Nephron (organoid): ENCODE data around the gene C1orf21.

Experiments
- H3K27ac Mint-ChIP-seq, 3 experiments: 2 replicates each; pipeline ENCODE4 v1.8.0; 2020; ENCODE audit warnings: mixed read lengths in 3 of 3, mild to moderate bottlenecking in 2 of 3, moderate library complexity in 1 of 3
- H3K27me3 Mint-ChIP-seq: 2 replicates; pipeline ENCODE4 v1.8.0; 2021; ENCODE audit warnings: low read depth, mild to moderate bottlenecking, moderate library complexity, mixed read lengths
- H3K36me3 Mint-ChIP-seq: 2 replicates; pipeline ENCODE4 v1.8.0; 2020; ENCODE audit warnings: low read depth, mixed read lengths
- H3K4me1 Mint-ChIP-seq: 2 replicates; pipeline ENCODE4 v1.8.0; 2020; ENCODE audit warnings: mixed read lengths
- H3K4me3 Mint-ChIP-seq, 3 experiments: 2 replicates each; pipeline ENCODE4 v1.8.0; 2020; ENCODE audit warnings: mild to moderate bottlenecking in 3 of 3, mixed read lengths in 3 of 3, moderate library complexity in 2 of 3
- H3K9me3 Mint-ChIP-seq: 2 replicates; pipeline ENCODE4 v1.8.0; 2020; ENCODE audit warnings: mixed read lengths
- CTCF ChIP-seq, 3 experiments: fragments of 200-600 bp; sonication (generic); IDR thresholded peaks; one replicate each; pipeline ENCODE4 v1.5.0; 2021; ENCODE audit warnings: antibody characterized with exemption in 3 of 3; ENCODE audit not compliant: unreplicated experiment in 3 of 3

C1orf21 gene

GRCh38 chr1:184545601-184546000, 158.8 kb downstream of the C1orf21 start:
- H3K27ac Mint-ChIP-seq = no peak overlapping the region

GRCh38 chr1:184552446-184552845, 165.6 kb downstream of the C1orf21 start:
- Mint-ChIP-seq H3K27me3 (no peaks in the 10 kb centered on the region), H3K36me3 (no peaks in the 10 kb centered on the region), H3K4me3 (no peak overlapping the region), H3K4me1 (peaks cover 11% of the 10 kb centered on the region), H3K9me3 (no peaks in the 10 kb centered on the region), H3K27ac (no peak overlapping the region)
- TF ChIP-seq CTCF (IDR thresholded peaks at IDR 0.05; ENCODE audit: unreplicated experiment in 3 of 3) = no peak

More at GRCh38 chr1:184545601-184546000, 158.8 kb downstream of the C1orf21 start:
- no peaks in the 10 kb centered on the region for H3K36me3 Mint-ChIP-seq
- no peaks in the 10 kb centered on the region for H3K9me3 Mint-ChIP-seq
- no peak for TF ChIP-seq CTCF (IDR thresholded peaks at IDR 0.05; ENCODE audit: unreplicated experiment in 3 of 3)
- no peaks in the 10 kb centered on the region for H3K4me1 Mint-ChIP-seq
- H3K27me3 Mint-ChIP-seq = no peaks in the 10 kb centered on the region
- H3K4me3 Mint-ChIP-seq = no peak overlapping the region

DNA sequence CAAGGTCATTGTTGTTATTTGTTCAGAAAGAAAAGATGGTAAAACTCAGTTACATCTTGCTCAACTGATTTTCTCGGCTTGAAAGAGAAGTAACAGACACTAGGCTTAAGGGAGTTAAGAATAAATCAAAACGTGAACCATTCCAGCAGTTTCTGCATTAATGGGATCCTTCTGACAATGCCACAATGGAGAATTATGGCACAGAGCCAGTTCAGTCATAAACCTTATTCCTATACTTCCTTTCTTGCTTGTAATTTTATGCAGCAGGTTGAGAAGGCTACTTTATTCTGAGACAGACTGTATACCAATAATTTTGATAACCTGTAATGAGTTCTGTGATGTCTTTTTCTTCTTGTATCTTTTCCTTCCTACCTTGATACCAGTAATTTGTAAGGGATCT, 167.0 kb downstream of the C1orf21 start:
- Mint-ChIP-seq H3K36me3 (no peaks in the 10 kb centered on the region), H3K4me1 (peaks cover 16% of the 10 kb centered on the region), H3K27ac (no peak overlapping the region), H3K27me3 (no peaks in the 10 kb centered on the region), H3K4me3 (no peak overlapping the region), H3K9me3 (peaks cover 3% of the 10 kb centered on the region)
- TF ChIP-seq CTCF (IDR thresholded peaks at IDR 0.05; ENCODE audit: unreplicated experiment in 3 of 3) = no peak

- Mint-ChIP-seq H3K36me3 (no peaks in the 10 kb centered on the region), H3K9me3 (peaks cover 3% of the 10 kb centered on the region), H3K4me1 (peaks cover 16% of the 10 kb centered on the region), H3K27me3 (no peaks in the 10 kb centered on the region), H3K4me3 (no peak overlapping the region), H3K27ac (peak overlapping the region in 1 of 3 experiments; percentile 6)
- no peak for TF ChIP-seq CTCF (IDR thresholded peaks at IDR 0.05; ENCODE audit: unreplicated experiment in 3 of 3)
These were observed 169.1 kb downstream of the C1orf21 start for GRCh38 chr1:184555665-184556641.

DNA sequence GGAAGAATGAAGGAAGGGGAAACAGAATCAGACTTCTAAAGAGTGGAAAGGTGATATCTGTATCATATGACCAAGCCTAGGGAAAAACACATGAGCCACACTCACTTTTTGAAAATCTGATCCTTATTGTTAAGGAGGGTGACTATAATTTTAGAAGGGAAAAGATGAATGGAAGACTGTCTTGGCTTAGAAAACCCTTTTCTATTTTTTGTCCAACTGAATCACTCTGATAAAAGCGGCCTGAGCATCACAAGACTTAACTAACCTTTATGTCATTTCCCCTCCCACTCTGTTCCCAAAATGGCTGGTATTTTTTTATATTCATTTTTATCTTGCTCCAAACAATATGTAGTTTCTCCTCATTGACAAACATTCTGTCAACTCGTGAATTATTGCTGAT, 169.8 kb downstream of the C1orf21 start:
- peaks cover 3% of the 10 kb centered on the region for H3K9me3 Mint-ChIP-seq
- H3K27ac Mint-ChIP-seq = peak overlapping the region in 2 of 3 experiments; percentile 6 to 31
- H3K36me3 Mint-ChIP-seq = no peaks in the 10 kb centered on the region
- TF ChIP-seq CTCF (IDR thresholded peaks at IDR 0.05; ENCODE audit: unreplicated experiment in 3 of 3) = no peak
- no peaks in the 10 kb centered on the region for H3K27me3 Mint-ChIP-seq
- peaks cover 16% of the 10 kb centered on the region for H3K4me1 Mint-ChIP-seq
- no peak overlapping the region for H3K4me3 Mint-ChIP-seq
